GM19239 (cell line): Measurements from ENCODE around the gene VWF.

Experiments
- DNase-seq: peaks from one replicate; pipeline ENCODE4 v3.0.0; 2011; ENCODE audit warnings: low spot score; ENCODE audit not compliant: insufficient read length
- FAIRE-seq: peaks from 2 replicates; lab custom pipeline; 2011; peaks lifted over from hg19 to GRCh38; lab: Jason Lieb, UNC

Gene VWF

GRCh38 chr12:6065131-6065862 lies 59.2 kb downstream of the VWF start:
- no peak for DNase-seq
- no peak for FAIRE-seq

- peak; percentile 65 for DNase-seq
- no peak for FAIRE-seq
These were observed 61.4 kb downstream of the VWF start for GRCh38 chr12:6062757-6063735.

GRCh38 chr12:6062395-6062756 lies 62.1 kb downstream of the VWF start:
- FAIRE-seq: no peak

GRCh38 chr12:6061660-6062059 lies 62.8 kb downstream of the VWF start:
- DNase-seq (no peak), FAIRE-seq (no peak)

More at GRCh38 chr12:6062395-6062756, 62.1 kb downstream of the VWF start:
- no peak for DNase-seq

GRCh38 chr12:6059860-6060565 lies 64.5 kb downstream of the VWF start:
- DNase-seq (no peak), FAIRE-seq (no peak)

- DNase-seq (no peak), FAIRE-seq (no peak)
These were observed 65.2 kb downstream of the VWF start for GRCh38 chr12:6059221-6059620.

GRCh38 chr12:6058481-6059161 lies 65.8 kb downstream of the VWF start:
- no peak for DNase-seq

GRCh38 chr12:6057700-6058099 lies 66.8 kb downstream of the VWF start:
- no peak for DNase-seq
- FAIRE-seq: no peak

More at GRCh38 chr12:6058481-6059161, 65.8 kb downstream of the VWF start:
- no peak for FAIRE-seq

- FAIRE-seq: no peak
- no peak for DNase-seq
These were observed 67.8 kb downstream of the VWF start for GRCh38 chr12:6056406-6057240.

GRCh38 chr12:6053541-6053940 lies 70.9 kb downstream of the VWF start:
- FAIRE-seq: no peak
- no peak for DNase-seq

- FAIRE-seq: no peak
- DNase-seq: no peak
These were observed 71.5 kb downstream of the VWF start for GRCh38 chr12:6052940-6053329.

- FAIRE-seq (no peak), DNase-seq (no peak)
These were observed 72.1 kb downstream of the VWF start for GRCh38 chr12:6052206-6052939.

- FAIRE-seq (no peak), DNase-seq (no peak)
These were observed 74.5 kb downstream of the VWF start for GRCh38 chr12:6049992-6050391.

GRCh38 chr12:6049587-6049986 lies 74.9 kb downstream of the VWF start:
- FAIRE-seq (no peak), DNase-seq (no peak)

GRCh38 chr12:6047249-6048237 lies 76.9 kb downstream of the VWF start:
- no peak for FAIRE-seq
- no peak for DNase-seq

GRCh38 chr12:6046511-6047180 lies 77.8 kb downstream of the VWF start:
- DNase-seq (no peak), FAIRE-seq (no peak)

- FAIRE-seq (no peak), DNase-seq (no peak)
These were observed 79.0 kb downstream of the VWF start for GRCh38 chr12:6045438-6045837.
